Middle frontal gyrus (tissue), 1 donor: ENCODE results near the gene KANK2.

ENCODE experiments used
- DNase-seq: peaks from one replicate; pipeline ENCODE4 v3.0.0-alpha.2; 2015; ENCODE audit warnings: low spot score; ENCODE audit errors: extremely low spot score

KANK2 gene

DNA sequence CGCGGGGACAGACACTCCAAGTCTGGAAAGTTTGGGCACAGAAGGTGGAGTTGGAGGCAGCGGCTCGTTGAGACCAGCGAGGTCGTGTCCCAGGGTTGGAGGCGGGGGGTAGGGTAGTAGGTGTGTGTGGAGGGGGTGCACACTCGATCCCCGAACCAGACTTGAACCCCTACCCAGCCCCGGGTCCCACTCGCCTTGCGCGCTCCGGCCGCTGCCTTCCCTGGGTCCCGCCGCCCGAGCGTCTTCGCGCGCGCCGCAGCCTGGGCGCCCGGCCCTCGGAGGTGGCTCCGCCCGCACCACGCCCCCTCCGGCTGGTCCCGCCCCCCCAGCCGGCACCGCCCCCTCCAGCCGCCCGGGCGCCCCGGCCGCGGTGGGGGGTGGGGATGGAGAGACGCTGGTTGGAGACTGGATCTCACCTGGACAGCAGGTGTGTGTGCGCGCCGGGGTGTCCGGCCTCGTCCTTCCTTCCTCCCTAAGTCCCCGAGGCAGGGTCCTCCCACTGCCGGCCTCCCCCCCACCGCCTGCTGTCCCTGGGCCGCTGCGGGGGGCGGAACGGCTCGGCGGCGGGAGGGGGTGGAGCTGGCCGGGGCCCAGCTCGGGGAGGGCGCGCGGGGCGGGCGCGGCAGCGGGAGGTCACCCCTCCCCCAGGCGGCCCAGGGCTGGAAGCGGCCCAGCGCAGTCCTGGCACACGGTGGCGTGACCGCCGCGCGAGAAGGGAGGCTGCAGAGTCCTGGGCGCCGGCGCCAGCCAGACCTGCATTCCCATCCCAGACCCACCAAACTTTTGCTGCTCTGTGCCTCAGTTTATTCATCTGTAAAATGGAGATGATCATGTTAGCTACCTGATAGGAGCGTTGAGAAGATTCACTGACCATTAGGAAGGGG lies at the start of gene KANK2:
Gene KANK2, minus strand, starts transcription at position 255 of the 884 bp plus-strand sequence. CDS start 3,034 bp downstream, outside the sequence.
- peak; percentile 40 for DNase-seq

DNA sequence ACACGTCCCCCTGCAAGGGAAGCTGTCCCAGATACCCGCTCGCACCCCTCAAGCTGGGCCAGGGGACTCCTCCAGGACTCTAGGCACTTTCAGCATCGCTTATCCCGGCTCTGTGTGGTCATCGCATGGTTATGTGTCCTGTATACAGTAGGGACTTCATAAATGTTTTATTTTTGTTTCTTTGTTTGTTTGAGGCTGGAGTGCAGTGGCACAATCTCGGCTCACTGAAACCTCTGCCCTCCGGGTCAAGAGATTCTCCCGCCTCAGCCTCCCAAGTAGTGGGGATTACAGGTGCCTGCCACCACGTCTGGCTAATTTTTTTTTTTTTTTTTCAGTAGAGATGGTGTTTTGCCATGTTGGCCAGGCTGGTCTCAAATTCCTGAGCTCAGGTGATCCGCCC lies 49.6 kb upstream of the KANK2 start:
- no peak for DNase-seq

DNA sequence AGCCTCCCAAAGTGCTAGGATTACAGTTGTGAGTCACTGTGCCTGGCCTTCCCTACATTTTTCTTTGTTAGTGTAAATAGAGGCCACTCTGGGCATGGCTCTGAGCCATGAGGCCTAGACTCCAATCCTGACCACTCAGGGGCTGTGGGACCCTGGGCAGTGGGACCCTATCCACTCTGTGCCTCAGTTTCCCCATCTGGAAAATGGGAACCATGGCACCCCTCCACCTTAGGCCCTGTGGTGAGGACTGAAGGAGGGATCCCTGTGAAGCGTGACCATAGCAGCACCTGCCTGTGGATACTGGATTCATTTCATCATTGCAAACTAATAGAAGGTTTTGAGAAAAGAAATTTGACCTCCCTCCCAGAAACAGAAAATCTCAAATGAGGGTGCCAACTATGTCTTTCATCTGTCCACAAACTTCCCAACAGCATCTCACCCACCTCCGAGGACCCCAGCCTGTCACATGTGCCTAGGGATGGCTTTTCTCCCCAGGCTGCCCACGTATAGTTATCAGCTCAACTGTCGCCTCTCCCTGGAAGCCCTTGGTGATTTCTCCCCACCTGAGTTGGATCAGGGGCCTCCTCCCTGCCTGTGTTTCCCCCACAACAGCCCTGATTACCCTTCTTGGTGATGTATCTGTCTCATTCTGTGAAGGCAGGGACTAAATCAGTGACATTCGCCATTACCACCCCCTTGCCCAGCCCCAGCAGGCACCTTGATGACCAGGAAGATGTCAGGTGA lies 47.7 kb upstream of the KANK2 start:
- no peak for DNase-seq

DNA sequence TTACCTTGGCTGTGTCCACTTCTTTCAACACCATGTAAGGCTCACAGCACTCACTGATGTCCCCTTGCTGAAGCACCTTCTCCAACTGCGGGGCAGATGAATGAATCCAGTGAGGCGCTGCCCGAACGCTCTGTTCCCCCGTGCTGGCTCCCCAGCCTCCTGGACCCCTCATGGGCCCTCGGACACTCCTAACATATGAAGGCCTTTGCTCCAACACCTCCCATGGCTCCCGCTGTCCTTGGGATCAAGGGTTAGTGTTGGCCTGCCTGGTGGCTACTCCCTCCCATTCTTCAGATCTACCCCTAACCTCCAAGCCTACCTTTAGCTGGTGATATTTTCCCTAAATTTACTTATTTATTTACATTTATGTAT lies 46.4 kb upstream of the KANK2 start:
- DNase-seq: no peak

DNA sequence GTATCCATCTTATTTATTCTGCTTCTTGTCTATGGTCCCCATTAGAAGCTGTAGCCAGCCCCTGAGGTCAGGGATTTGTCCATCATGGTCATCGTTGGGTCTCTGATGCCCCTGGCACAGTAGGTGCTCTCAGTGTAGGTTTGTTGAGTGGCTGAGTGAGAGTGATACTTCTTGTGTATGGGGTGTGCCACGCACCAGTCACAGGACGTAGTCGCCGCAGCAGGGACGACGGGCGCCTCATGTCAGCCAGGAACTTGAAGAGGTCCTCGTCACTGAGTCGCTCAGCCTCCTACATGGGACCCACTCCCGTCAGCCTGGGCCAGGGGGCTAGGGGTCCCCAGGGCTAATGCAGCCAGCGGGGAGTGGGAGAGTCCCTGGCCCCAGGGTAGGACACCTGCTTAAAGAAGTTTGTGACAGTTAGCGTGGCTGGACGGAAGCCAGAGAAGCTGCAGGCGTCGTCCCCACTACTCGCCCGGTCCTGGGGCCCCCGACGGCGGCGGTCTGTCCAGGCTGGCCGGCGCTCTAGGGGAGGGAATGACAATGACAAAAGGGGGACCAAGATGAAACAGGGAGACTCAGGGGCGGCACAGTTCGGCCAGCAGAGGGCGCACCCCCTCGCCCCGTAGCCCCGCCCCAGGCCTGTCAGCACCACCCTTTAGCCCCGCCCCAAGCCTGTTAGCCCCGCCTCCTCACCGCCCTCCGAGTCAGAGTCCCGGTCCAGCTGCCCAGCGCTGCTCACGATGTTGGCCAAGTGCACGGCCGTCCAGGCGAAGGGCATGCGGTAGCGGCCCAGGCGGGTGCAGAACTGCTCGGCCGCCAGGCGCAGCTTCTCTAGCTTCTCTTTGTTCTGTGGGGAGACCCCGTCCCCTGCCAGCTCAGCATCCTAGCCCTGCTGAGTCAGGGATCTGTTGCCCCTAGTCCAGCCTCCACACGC lies 45.8 kb upstream of the KANK2 start:
- DNase-seq: peak; percentile 71

DNA sequence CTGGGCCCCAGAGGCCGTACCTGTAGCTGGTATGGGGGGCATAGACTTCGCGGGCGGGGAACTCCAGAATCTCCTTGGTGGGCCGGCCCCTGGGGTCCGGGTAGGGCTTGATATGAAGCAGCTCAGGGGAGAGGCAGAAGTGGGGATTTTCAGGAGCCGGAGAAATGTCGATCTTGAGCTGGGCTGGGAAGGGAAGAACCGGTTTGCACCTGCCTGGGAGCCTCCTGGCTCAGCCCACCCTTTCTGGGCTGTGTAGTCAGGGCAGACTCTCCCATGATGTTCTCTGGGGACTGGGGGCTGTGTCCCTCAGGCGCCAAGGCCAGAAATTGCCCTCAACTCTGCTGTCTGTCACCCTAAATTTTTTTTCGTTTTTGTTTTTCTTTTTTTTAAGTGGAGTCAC lies 44.7 kb upstream of the KANK2 start:
- DNase-seq: no peak

DNA sequence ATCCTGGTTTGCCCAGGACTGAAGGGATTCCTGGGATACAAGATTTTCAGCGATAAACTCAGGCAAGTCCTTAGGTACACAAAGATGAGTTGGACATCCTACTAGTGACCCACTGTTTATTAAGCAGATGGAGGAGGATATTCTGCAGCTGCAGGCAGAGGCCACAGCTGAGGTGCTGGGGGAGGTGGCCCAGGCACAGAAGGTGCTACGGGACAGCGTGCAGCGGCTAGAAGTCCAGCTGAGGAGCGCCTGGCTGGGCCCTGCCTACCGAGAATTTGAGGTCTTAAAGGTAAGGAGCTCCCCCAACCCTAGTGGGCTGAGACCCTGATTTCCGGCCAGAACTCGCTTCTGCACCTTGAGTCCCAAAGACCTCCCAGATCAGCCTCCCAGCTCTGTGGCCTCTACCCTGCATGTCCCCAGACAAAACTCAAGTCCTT lies 42.7 kb upstream of the KANK2 start:
- no peak for DNase-seq

DNA sequence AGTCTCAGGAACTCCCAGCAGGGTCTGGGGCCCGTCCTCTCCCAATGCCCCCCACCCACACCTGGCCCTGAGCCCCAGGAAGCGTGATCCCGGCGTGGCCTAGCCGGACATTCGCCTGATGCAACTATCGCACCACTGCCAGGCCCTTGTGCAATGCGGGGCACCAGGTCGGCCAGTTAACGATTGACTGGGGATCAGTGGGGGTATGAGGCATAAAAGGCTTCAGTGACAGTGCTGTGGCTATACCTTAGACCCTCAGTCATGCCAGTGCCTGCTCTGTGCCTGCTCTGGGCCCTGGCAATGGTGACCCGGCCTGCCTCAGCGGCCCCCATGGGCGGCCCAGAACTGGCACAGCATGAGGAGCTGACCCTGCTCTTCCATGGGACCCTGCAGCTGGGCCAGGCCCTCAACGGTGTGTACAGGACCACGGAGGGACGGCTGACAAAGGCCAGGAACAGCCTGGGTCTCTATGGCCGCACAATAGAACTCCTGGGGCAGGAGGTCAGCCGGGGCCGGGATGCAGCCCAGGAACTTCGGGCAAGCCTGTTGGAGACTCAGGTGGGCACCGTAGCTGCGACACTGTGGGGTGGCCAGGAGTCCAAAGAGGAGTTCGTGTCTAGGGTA lies 42.1 kb upstream of the KANK2 start, which contains the start of gene ANGPTL8:
Gene ANGPTL8, plus strand, starts transcription at position 243 of the 624 bp plus-strand sequence. Its CDS starts 19 bp downstream, at position 262.
- no peak for DNase-seq

DNA sequence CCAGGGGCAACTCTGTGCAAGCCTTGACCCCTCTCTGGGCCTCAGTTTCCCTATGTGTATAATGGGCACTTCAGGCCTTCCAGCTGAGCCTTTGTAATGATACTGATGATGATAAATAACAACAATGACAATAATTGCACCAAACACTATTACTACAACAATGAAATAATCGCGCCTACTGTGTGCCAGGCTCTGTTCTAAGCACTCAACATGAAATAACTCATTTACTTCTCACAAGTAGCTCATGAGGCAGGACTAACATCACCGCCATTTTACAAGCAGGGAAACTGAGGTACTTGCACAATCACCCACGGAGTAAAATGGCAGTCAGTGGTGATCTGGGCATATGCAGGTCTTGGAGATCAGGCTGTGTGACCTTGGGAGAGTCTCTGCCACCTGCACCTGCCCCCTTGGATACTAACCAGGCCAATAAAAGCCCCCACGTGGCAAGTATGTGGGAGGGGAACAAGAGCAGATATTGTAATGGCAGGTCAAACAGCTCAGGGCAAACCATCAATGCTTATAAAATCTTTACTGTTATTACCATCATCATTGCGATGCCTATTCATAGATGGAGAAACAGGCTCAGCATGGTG lies 41.5 kb upstream of the KANK2 start:
- no peak for DNase-seq

DNA sequence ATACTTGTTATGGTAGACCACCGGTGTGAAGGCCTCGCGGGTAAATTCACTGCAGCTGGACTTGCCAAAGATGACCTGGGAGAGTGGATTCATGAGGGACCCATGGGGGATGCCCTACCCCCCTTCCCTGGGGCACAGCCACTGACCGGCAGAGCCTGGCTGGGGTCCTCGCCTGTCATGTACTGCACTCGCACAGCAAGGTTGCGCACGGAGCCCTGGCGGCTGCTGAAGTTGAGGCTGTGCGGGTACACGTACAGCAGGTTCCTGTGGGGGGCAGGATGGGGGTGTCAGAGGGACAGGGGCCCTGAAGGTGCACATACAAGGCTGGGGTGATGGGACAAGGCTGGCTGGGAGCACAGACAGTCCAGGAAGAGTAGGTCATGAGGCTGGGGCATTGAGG lies 40.7 kb upstream of the KANK2 start:
- DNase-seq: no peak

DNA sequence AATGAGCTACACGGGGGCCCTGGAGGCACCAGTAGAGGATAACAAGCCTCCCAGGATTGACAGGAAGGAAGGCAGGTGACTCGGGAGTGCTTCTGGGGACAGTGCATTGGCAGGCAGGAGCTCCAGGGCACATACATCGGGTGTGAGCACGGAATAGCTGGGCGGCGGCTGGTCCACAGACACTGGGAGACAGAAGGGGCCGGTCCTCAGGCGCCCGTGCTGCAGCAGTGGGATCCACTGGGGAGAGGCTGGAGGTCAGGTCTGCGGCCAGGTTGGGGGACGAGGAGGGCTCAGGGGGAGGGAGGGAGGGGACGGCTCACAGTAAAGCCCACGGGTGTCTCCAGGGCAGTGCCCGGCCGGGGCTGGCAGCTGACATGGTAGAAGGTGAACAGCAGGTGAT lies 40.0 kb upstream of the KANK2 start:
- DNase-seq: no peak

DNA sequence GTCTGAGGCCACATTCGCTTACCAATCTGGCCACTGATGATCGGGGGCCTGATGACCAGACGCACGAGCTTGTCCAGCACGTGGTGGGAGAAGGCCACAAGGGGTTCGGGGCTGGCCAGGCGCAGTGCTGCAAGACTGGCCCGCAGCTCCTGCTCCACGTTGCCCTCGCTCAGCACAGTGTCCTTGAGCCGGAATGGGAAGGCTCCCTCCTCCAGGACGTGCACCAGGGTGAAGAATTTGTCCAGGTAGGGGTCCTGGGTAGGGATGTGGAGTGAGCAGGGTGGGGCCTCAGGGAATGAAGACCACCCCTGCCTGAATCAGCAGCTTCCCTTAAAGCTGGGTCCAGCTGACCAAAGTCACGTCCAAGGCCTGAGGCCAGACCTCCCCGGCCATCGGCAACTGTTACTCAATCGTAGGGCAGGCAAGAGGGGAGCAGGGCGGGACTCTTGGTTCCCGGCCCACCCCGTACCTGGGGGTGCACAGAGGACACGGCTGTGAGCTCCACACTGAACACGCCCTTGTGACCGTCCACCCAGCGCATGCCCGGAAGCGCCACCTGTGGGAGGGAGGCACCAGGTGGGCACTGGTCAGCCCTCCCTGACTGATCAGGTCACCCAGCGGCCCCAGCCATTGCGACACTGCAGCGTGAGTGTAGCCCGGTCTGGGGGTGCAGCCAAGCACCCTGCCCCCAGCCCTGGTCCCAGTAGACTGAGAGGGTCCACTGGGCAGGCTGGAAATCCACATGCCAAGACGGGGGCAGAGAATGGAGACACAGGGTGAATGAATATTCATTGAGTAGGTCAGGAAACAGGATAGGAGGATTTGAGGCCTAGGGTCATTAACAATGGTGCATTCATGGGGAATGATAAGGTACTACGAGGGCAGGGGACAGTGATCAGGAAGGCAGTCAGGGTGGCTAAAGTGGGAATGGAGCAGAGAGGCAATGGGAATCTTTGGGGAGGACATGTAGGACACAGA lies 39.3 kb upstream of the KANK2 start:
- DNase-seq: no peak

DNA sequence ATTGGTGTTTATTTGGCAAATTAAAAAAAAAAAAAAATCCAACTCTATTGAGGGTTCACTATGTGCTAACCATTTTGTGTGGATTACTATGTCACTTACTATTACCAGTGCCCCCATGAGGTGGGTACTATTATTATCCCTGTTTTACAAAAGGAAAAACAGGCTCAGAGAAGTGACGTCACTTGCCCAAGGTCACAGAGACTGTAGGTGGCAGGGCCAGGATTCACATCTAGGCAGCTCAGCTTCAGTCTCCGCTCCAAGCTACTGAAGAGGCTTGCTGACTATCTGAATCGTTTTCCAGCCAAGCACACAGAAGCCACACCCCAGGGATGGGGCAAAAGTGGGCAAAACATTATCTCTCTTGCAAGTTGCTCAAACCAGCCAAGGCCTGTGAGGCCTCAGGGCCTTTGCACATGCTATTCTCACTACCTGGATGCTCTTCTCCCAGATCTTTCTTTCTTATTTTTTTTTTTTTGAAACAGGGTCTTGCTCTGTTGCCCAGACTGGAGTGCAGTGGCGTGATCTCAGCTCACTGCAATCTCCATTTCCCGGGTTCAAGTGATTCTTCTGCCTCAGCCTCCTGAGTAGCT lies 37.2 kb upstream of the KANK2 start:
- no peak for DNase-seq

DNA sequence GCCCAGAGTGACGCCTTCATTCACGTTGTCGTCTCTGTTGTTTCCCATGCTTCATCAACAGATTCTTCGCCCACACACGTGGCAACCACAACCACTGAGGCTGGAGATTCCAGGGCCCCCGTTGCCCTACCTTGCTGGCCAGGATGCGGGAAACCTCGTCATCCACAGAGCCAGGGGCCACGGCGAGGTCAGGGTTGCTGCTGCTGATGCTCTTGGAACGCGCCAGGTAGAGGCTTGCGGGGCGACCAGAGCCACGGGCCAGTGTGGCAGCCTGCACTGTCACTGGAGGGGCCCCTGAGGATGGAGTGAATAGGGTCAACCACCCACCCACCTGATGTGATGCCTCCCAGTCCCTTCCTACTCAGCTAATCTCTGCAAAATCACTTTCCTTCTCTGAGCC lies 35.7 kb upstream of the KANK2 start:
- no peak for DNase-seq

DNA sequence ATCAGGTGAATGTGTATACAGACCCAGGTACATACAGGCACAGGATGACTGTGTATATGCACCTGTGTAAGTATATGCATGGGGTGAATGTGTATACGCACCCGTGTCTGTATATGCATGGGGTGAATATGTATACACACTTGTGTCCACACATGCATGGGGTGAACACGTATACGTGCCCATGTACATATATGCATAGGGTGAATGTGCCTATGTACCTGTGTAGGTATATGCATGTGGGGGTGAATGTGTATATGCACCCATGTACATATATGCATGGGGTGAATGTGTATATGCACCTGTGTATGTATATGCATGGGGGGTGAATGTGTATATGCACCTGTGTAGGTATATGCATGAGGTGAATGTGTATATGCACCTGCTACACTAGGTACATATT lies 35.2 kb upstream of the KANK2 start:
- no peak for DNase-seq

DNA sequence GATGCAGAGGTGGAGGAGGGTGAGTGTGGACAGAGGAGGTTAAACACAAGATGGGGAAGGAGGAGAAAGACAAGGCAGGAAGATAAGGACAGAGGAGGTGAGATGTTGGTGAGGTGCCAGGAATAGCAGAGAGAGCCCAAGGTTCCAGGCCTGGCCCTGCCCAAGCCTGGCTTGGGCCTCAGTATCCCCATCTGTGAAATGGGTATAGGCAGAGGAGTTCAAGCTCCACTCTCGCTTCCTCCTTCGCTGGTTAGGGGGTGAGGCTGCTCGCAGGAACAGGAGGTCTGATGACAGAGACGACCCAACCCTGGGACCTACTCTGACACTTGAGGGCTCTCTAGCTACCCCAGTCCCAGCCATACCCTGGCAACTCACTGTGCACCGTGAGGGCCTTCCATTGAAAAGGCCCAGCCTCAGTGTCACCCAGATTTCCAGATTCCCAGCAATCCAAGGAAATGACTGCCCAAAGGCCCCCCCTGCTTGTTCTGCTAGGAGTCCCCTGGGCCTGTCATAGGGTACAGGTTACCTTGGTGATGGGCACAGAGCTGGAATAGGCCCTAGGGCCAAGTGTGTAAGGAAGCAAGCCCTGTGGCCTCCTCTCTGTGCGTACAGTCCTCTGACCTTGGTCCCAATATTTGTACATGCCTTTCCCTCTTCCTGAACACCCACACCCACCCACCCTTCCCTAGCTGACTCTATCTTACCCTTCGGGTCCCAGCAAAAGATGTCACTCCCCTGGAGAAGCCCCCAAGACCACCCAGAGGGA lies 33.5 kb upstream of the KANK2 start:
- DNase-seq: no peak

DNA sequence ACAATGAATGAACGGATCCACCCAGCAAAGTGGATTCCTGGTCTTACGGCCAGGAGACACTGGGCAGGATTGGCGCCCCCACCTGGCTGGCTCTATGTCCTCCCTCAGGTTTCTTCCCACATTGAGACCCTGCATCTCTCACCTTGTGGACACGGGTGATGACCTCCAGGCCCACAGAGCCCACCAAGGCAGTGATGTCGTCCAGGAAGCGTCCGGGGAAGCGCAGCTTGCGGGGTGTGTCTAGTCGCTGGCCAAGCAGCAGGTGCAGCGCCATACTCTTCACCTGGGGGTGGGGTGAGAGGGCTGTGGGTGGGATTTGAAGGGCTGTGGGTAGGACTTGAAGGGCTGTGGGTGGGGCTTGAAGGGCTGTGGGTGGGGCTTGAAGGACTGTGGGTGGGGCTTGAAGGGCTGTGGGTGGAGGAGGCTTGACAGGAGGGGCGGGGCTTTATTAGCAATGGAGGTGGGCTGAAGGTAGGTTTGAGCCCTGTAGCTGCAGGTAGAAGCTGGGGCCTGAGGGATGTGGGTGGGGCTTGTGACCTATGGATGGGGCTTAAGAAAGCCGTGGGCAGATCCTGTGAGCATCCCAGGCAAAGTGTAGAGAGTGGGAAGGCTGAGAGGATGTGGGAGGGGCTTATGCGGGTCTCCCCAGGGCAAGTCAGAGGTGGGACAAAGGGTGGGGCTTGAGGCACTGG lies 30.0 kb upstream of the KANK2 start:
- DNase-seq: no peak
